ENCODE measurements around the gene GEMIN5. TPM values are rescaled to one million over a fixed set of nuclear protein-coding genes. Genes with fewer than 3 reads are reported as not detected.
A peak's percentile ranks its signal among the peaks of the same experiment; 100 is the strongest.

Gene GEMIN5
- total RNA-seq, 2 donors from 2014 or later: 6.3 to 6.8 TPM

DNA sequence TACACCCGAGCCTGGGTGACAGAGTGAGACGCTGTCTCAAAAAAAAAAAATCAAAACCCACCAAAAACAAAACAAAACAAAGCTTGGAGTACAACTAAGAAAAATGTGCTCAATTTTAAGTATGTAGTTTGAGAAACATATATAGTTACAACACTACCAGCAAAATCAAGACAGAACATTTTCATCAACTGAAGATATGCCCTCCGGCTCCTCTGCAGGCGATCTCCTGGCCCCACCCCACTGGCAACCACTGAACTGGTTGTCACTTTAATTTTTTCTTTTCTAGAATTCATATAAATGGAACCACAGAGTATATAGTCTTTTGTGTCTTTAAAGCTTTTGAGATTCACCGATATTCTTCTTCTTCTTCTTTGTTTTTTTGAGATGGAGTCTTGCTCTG lies 44.6 kb downstream of the GEMIN5 start:
- no peaks in the 10 kb centered on the region for H3K9me3 ChIP-seq (ENCODE audit: control insufficient read depth, low read length, poor library complexity, severe bottlenecking)
- Mint-ChIP-seq H3K4me3 (no peak overlapping the region), H3K27me3 (no peaks in the 10 kb centered on the region), H3K4me1 (no peaks in the 10 kb centered on the region), H3K27ac (no peak overlapping the region), H3K36me3 (ENCODE audit: low read depth) (peaks cover 9% of the 10 kb centered on the region)
- no peak for ATAC-seq
- no peak for DNase-seq

- H3K9me3 ChIP-seq (ENCODE audit: control insufficient read depth, low read length, poor library complexity, severe bottlenecking): no peaks in the 10 kb centered on the region
- H3K4me1 Mint-ChIP-seq: no peaks in the 10 kb centered on the region
- no peaks in the 10 kb centered on the region for H3K27me3 Mint-ChIP-seq
- DNase-seq (no peak), ATAC-seq (no peak)
- no peak overlapping the region for H3K4me3 Mint-ChIP-seq
- no peak overlapping the region for H3K27ac Mint-ChIP-seq
- H3K36me3 Mint-ChIP-seq (ENCODE audit: low read depth): peaks cover 11% of the 10 kb centered on the region
These were observed 45.6 kb downstream of the GEMIN5 start for GRCh38 chr5:154892369-154892771.

DNA sequence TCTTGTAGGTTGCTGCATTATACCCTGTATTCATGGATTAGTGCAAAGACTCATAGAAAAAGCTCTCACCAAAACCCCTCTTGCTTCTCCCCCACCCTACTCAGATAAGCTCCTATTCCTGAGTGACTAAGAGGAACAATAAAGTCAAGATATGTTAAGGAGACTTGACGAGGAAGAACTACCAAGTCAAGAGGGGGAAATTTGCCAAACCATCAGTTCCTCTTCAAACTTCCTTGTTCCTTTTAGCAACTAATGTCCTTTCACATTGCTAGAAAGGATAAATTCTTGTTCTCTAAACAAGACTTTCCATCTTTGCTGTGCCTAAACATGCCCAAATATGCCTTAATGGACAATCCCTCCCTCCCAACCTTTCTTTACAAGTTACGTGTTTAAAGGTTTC lies 52.6 kb downstream of the GEMIN5 start:
- DNase-seq: no peak
- Mint-ChIP-seq H3K27me3 (no peaks in the 10 kb centered on the region), H3K4me1 (no peaks in the 10 kb centered on the region), H3K36me3 (ENCODE audit: low read depth) (peaks cover 4% of the 10 kb centered on the region), H3K4me3 (no peak overlapping the region), H3K27ac (no peak overlapping the region)
- ATAC-seq: no peak
- H3K9me3 ChIP-seq (ENCODE audit: control insufficient read depth, low read length, poor library complexity, severe bottlenecking): peaks cover 11% of the 10 kb centered on the region

DNA sequence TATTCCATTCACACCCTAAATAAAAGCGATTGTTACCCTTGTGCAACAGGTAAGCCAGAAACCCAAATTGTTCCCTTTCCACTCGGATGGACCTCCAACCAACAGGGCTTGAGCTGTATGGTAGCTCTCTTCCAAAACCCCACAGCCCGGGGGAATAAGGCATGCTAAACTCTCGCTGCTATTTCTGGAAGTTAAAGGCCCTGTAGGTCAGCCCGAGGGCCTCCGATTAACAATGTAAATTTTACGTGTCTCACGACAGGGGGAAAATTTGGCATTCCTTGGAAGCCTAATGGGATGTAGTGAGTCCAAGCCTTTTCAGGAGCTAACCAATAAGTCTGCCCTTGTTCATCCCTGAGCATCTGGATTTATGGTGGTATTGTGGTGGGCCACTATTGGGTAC lies 53.6 kb downstream of the GEMIN5 start:
- DNase-seq: no peak
- Mint-ChIP-seq H3K27ac (no peak overlapping the region), H3K27me3 (no peaks in the 10 kb centered on the region), H3K4me3 (no peak overlapping the region), H3K36me3 (ENCODE audit: low read depth) (peaks cover 6% of the 10 kb centered on the region), H3K4me1 (no peaks in the 10 kb centered on the region)
- no peak for ATAC-seq
- H3K9me3 ChIP-seq (ENCODE audit: control insufficient read depth, low read length, poor library complexity, severe bottlenecking): peaks cover 11% of the 10 kb centered on the region

DNA sequence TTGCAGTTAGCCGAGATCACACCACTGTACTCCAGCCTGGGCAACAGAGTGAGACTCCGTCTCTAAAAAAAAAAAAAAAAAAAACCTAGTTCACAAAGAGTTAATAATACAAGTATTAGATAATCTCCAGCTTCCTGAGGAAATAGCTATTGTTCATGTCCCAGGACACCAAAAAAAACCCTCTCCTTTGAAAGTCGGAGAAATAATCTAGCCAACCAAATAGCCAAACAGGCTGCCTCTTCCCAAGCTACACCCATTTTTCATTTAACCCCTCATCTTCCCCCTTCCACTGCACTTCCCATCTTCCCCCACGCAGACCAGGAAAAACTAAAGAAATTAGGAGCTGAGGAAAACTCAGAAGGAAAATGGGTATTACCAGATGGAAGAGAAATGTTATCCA lies 56.0 kb downstream of the GEMIN5 start:
- Mint-ChIP-seq H3K27me3 (no peaks in the 10 kb centered on the region), H3K36me3 (ENCODE audit: low read depth) (peaks cover 11% of the 10 kb centered on the region), H3K4me1 (no peaks in the 10 kb centered on the region), H3K4me3 (no peak overlapping the region), H3K27ac (no peak overlapping the region)
- peaks cover 11% of the 10 kb centered on the region for H3K9me3 ChIP-seq (ENCODE audit: control insufficient read depth, low read length, poor library complexity, severe bottlenecking)
- ATAC-seq (no peak), DNase-seq (no peak)

DNA sequence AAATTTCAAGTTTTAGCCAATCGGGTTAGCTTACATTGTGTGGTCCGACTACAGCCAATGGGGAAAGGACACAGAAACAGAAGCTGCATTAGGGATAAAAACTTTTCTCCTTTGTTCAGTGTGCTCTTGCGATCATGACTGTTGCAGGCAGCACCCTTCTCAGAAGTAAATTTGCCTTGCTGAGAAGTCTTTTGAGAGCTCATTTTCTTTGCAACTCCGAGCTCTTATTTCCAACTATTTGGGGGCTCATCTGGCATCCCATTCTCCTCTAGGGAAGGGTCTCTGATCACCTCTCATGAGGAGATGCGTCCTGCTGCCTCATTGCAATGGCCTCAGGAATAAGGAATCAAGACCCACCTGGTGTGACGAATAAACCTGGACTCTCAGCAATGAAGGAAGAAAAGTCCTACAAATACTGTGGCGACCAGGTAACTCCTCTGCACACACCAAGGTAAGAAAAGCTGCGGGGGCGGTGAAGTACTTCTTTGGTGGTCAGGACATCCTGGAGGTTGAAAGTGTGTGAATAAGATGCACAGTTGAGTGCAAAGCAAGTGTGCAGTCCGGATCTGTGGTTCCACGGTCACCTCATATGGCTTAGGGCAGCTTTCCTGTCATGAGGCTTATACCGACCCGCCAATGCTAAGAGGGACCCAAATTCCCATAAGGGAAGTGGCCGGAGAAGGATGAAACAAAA lies 59.2 kb downstream of the GEMIN5 start:
- no peak overlapping the region for H3K27ac Mint-ChIP-seq
- ATAC-seq (no peak), DNase-seq (no peak)
- peaks cover 25% of the 10 kb centered on the region for H3K36me3 Mint-ChIP-seq (ENCODE audit: low read depth)
- H3K4me1 Mint-ChIP-seq: no peaks in the 10 kb centered on the region
- no peaks in the 10 kb centered on the region for H3K27me3 Mint-ChIP-seq
- H3K9me3 ChIP-seq (ENCODE audit: control insufficient read depth, low read length, poor library complexity, severe bottlenecking): no peaks in the 10 kb centered on the region
- H3K4me3 Mint-ChIP-seq: no peak overlapping the region

- H3K36me3 Mint-ChIP-seq (ENCODE audit: low read depth): peaks cover 26% of the 10 kb centered on the region
- no peak overlapping the region for H3K4me3 Mint-ChIP-seq
- H3K27ac Mint-ChIP-seq: peak overlapping the region; percentile 68
- ATAC-seq: no peak
- H3K27me3 Mint-ChIP-seq: no peaks in the 10 kb centered on the region
- H3K4me1 Mint-ChIP-seq: no peaks in the 10 kb centered on the region
- DNase-seq: no peak
- H3K9me3 ChIP-seq (ENCODE audit: control insufficient read depth, low read length, poor library complexity, severe bottlenecking): no peaks in the 10 kb centered on the region
These were observed 64.2 kb downstream of the GEMIN5 start for GRCh38 chr5:154873791-154874331.

DNA sequence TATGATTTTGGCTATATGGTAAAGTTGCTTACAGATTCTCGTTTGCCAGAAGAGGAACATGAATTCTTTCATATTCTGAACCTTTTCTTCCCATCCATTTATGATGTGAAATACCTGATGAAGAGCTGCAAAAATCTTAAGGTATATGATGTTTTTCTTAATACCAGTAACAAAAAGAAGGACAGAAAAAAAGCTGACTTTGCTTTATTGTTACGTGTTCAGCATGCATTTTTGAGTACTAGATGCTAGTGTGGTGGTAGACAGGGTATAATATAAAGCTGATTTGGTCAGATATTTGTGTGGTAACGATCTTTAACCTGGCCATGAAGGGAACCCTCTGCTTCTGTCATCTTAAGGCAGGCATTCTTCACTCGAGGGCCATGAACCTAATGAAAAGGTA lies 66.3 kb downstream of the GEMIN5 start:
- no peaks in the 10 kb centered on the region for H3K27me3 Mint-ChIP-seq
- peaks cover 7% of the 10 kb centered on the region for H3K4me1 Mint-ChIP-seq
- H3K36me3 Mint-ChIP-seq (ENCODE audit: low read depth): peaks cover 25% of the 10 kb centered on the region
- DNase-seq: no peak
- no peak for ATAC-seq
- H3K9me3 ChIP-seq (ENCODE audit: control insufficient read depth, low read length, poor library complexity, severe bottlenecking): no peaks in the 10 kb centered on the region
- peak overlapping the region; percentile 32 for H3K27ac Mint-ChIP-seq
- H3K4me3 Mint-ChIP-seq: no peak overlapping the region

DNA sequence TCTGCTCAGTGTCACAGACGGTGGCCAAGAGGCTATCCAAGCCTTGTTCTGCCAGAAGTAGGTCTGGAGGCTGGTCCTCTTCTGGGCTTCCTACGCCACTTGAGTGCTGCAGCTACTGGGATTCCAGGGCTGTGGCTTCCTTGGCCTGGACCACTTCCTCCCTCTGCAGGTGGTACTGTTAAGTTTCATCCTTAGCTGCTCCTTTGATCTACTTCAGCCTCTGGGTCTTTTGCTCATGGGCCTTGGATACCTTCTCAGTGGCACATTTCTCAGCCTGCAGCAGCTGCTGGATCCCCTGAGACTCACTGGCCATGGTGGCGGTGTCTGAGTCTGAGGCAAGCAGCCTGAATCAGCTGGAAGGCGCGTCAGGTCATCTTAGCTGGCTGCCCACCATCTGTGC lies 69.3 kb downstream of the GEMIN5 start:
- Mint-ChIP-seq H3K4me1 (peaks cover 10% of the 10 kb centered on the region), H3K36me3 (ENCODE audit: low read depth) (peaks cover 12% of the 10 kb centered on the region), H3K27me3 (no peaks in the 10 kb centered on the region), H3K27ac (no peak overlapping the region), H3K4me3 (no peak overlapping the region)
- no peaks in the 10 kb centered on the region for H3K9me3 ChIP-seq (ENCODE audit: control insufficient read depth, low read length, poor library complexity, severe bottlenecking)
- ATAC-seq: peak; percentile 40
- no peak for DNase-seq

GRCh38 chr5:154866841-154867240 lies 71.2 kb downstream of the GEMIN5 start:
- ATAC-seq: no peak
- no peak for DNase-seq
- peaks cover 7% of the 10 kb centered on the region for H3K36me3 Mint-ChIP-seq (ENCODE audit: low read depth)
- H3K9me3 ChIP-seq (ENCODE audit: control insufficient read depth, low read length, poor library complexity, severe bottlenecking): no peaks in the 10 kb centered on the region
- H3K4me1 Mint-ChIP-seq: peaks cover 23% of the 10 kb centered on the region
- H3K27ac Mint-ChIP-seq: peak overlapping the region; percentile 27
- H3K27me3 Mint-ChIP-seq: no peaks in the 10 kb centered on the region
- no peak overlapping the region for H3K4me3 Mint-ChIP-seq

DNA sequence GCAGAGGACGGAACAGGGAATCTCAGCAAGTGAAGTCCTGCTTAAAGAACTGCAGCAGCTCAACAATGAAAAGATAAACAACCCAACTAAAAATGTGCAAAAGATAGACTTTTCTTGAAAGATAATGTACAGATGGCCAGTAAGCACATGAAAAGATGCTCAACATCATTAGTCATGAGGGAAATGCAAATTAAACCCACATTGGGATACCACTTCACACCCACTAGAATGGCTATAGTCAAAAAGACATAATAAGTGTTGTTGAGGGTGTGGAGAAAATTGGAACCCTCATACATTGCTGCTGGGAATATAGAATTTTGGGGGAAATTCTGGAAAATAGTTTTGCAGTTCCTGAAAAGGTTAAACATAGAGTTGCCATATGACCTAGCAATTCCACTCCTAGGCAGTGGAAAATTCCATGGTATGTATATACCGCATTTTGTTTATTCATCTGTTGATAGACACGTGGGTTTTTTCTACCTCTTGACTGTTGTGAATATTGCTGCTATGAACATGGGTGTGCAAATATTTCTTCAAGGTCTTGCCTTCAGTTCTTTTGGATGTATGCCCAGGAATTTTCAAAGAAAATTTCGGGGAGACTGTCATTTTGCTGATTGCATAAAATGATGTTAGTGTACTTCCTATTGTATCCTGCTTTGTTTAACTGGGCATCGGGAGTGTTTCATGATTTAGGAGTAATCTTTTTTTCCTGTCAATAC lies 72.4 kb downstream of the GEMIN5 start:
- ATAC-seq (no peak), DNase-seq (no peak)
- no peak overlapping the region for H3K4me3 Mint-ChIP-seq
- no peaks in the 10 kb centered on the region for H3K9me3 ChIP-seq (ENCODE audit: control insufficient read depth, low read length, poor library complexity, severe bottlenecking)
- H3K27me3 Mint-ChIP-seq: no peaks in the 10 kb centered on the region
- peaks cover 32% of the 10 kb centered on the region for H3K4me1 Mint-ChIP-seq
- peaks cover 5% of the 10 kb centered on the region for H3K36me3 Mint-ChIP-seq (ENCODE audit: low read depth)
- no peak overlapping the region for H3K27ac Mint-ChIP-seq

GRCh38 chr5:154863291-154864080 lies 74.5 kb downstream of the GEMIN5 start:
- peaks cover 8% of the 10 kb centered on the region for H3K36me3 Mint-ChIP-seq (ENCODE audit: low read depth)

DNA sequence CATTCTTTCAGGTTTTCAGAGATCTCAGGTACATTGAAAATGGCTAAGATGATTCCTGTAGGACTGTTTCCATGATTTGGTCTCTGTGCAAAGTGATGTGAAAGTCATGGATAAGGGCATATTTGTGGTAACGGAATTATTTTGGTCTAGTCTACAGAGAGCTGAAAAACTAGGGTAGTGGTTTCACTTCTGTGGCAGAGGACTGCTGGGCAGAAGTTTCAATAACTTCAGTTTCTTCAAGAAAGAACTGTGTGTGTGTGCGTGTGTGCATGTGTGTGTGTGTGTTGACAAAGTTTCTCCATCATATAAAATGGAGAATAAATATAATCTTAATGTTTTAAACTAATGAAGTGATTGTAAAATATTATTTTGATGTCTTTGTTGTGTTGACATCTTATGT lies 75.2 kb downstream of the GEMIN5 start:
- H3K9me3 ChIP-seq (ENCODE audit: control insufficient read depth, low read length, poor library complexity, severe bottlenecking): no peaks in the 10 kb centered on the region
- no peak for DNase-seq
- H3K27ac Mint-ChIP-seq: peak overlapping the region; percentile 81
- no peak for ATAC-seq
- H3K27me3 Mint-ChIP-seq: no peaks in the 10 kb centered on the region
- H3K4me1 Mint-ChIP-seq: peaks cover 47% of the 10 kb centered on the region
- peaks cover 11% of the 10 kb centered on the region for H3K36me3 Mint-ChIP-seq (ENCODE audit: low read depth)
- H3K4me3 Mint-ChIP-seq: peak overlapping the region; percentile 73

More at GRCh38 chr5:154863291-154864080, 74.5 kb downstream of the GEMIN5 start:
- Mint-ChIP-seq H3K27ac (peak overlapping the region; percentile 81), H3K27me3 (no peaks in the 10 kb centered on the region), H3K4me1 (peaks cover 45% of the 10 kb centered on the region), H3K4me3 (no peak overlapping the region)
- no peak for DNase-seq
- ATAC-seq: no peak
- no peaks in the 10 kb centered on the region for H3K9me3 ChIP-seq (ENCODE audit: control insufficient read depth, low read length, poor library complexity, severe bottlenecking)
